OCI-LY1 (cell line): ENCODE results near the gene LRP5.

Source experiments
- EZH2 ChIP-seq: fragments of 200-600 bp; sonication (generic), shearing (Covaris generic); IDR thresholded peaks from 2 replicates; pipeline ENCODE4 v1.8.0; 2017; ENCODE audit warnings: borderline replicate concordance, mixed run types, mild to moderate bottlenecking, antibody characterized with exemption, low read length, moderate library complexity, mixed read lengths
- TF ChIP-seq, protein P1 (sequence below): fragments of 200-600 bp; sonication (generic), shearing (Covaris generic); IDR thresholded peaks from 2 replicates; pipeline ENCODE4 v1.5.1; 2017; ENCODE audit warnings: mild to moderate bottlenecking, antibody characterized with exemption, low read length, moderate library complexity, mixed read lengths

DNA sequence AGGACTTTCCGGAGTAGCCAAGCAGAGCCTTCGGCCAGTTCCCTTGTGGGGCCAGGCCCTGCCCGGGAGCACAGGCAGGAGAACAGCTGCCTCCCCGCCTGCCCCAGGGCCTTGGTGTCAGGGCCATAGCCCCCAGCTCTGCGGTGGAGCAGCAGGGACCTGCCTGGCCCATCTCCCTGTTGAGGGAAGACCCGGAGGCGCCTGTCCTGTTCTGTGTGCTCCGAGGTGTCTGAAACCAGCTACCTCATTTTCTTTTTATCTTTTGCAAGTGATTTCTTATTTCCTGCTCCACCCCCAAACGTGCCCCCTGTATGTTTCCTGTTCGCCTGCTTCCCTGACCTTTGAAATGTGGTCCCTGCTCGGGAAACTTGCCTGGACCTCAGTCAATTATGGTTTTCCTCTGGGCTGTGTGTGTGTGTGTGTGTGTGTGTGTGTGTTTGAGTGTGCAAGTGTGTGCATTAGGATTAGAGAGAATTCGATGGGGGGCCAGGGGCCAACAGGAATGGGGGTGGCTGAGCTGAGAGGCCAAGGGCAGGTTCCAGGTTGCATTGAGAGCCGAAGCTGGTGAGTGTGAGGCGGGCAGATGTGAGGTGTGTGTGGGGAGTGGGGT is 19.1 kb downstream of the LRP5 start:
- TF ChIP-seq, protein P1, sequence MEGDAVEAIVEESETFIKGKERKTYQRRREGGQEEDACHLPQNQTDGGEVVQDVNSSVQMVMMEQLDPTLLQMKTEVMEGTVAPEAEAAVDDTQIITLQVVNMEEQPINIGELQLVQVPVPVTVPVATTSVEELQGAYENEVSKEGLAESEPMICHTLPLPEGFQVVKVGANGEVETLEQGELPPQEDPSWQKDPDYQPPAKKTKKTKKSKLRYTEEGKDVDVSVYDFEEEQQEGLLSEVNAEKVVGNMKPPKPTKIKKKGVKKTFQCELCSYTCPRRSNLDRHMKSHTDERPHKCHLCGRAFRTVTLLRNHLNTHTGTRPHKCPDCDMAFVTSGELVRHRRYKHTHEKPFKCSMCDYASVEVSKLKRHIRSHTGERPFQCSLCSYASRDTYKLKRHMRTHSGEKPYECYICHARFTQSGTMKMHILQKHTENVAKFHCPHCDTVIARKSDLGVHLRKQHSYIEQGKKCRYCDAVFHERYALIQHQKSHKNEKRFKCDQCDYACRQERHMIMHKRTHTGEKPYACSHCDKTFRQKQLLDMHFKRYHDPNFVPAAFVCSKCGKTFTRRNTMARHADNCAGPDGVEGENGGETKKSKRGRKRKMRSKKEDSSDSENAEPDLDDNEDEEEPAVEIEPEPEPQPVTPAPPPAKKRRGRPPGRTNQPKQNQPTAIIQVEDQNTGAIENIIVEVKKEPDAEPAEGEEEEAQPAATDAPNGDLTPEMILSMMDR = no peak
- TF ChIP-seq EZH2 = no peak
